ENCODE results near the gene NOD2. TPM values are rescaled to one million over a fixed set of nuclear protein-coding genes. Genes with fewer than 3 reads are reported as not detected.

NOD2 gene
- polyA plus RNA-seq, 1 donor = 1.4 TPM

DNA sequence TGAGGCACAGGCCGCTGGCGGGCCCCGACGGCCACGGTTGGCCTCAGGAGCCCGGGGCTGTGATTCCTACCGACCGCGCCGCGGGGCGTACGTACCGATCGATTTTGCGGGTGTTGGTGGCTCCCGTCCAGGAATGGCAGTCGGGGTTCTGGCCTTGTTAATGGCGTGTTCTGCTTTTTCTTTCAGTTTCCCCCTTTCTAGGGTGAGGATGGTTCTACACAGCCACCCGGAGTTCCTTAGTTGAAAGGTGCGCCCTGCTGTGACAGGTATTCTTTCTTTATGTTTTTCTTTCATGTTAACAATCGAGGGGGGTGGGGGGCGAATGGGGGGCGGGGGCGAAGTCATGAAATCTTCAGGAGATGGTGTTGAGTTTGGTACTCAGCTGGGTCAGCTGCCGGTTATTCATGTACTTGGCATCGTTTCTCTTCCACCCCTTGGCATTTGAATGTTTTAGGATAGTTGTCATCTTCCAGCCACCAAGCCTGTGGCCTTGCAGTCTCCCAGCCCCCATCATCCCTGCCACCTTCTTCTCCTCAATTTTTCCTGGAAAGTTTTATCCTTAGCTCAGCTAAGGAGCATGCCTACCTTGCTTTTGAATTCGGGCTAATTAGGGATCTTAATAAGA, 49.3 kb downstream of the NOD2 start:
- no peak for DNase-seq (ENCODE audit: low read depth)

- no peak for DNase-seq (ENCODE audit: low read depth)
Observed at GRCh38 chr16:50743581-50744225, 50.3 kb downstream of the NOD2 start.

- no peak for DNase-seq (ENCODE audit: low read depth)
Observed at GRCh38 chr16:50744881-50745280, 51.5 kb downstream of the NOD2 start.

GRCh38 chr16:50745940-50746339, 52.5 kb downstream of the NOD2 start:
- DNase-seq (ENCODE audit: low read depth) = no peak

DNA sequence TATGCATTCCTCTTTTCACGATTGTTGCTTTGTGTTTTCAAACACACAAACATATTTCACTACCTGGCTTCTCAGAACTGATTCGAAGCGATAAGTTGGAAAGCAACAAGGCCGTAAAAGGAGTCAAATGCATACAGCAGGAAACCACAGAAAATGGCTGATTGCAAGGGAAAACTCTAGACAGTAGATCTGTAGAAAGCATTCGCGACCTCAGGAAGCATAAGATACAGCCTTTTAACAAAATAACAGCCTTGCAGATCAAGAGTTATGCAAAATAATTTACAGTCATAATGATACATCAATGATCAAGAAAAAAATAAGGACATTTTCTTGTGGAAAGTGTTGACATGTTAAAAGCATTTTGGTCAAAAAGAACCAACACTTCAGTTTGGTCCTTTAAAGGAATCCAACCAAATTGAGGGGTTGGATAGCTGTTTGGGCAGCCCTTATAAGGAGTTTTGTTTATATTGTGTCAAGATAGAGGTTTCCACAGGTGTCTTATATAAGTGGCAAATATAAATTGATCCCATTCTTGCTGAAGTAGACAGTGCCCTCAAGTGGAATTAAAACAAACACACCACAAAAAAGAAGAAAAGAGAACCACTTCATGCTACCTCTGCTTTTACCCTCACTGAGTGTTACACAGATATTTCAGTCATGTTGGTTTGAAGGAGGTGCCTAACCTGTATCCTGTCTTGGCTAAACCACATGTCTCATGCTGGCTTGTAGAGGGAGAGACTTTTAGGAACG, 54.0 kb downstream of the NOD2 start:
- DNase-seq (ENCODE audit: low read depth) = no peak

DNA sequence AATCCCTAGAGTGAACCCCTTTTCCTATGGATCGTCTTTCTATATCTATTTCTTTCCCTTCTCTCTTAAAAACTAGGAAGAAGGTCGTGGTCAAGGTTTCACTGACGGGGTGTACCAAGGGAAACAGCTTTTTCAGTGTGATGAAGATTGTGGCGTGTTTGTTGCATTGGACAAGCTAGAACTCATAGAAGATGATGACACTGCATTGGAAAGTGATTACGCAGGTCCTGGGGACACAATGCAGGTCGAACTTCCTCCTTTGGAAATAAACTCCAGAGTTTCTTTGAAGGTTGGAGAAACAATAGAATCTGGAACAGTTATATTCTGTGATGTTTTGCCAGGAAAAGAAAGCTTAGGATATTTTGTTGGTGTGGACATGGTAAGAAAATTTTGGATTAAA, 58.1 kb downstream of the NOD2 start:
- no peak for DNase-seq (ENCODE audit: low read depth)

- DNase-seq (ENCODE audit: low read depth) = no peak
Observed at GRCh38 chr16:50752471-50753235, 59.2 kb downstream of the NOD2 start.

DNA sequence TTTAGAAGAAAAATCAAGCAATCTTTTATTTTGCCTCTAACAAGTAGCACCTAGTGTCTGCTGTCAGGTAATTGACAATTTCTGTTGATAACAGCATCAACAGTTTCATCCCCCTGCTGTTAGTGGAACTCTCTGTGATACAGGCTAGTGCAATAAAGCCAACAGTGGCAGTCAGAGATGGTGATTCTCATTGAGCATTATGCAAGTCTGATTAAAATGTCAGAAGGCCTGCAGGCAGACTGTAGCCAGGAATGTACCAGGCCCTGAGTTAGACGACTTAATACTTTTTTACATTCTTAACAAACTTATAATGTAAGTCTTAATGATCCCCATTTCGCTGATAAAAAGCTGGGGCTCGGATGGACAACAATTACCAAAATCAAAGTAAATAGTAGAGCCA, 63.1 kb downstream of the NOD2 start:
- no peak for DNase-seq (ENCODE audit: low read depth)

DNA sequence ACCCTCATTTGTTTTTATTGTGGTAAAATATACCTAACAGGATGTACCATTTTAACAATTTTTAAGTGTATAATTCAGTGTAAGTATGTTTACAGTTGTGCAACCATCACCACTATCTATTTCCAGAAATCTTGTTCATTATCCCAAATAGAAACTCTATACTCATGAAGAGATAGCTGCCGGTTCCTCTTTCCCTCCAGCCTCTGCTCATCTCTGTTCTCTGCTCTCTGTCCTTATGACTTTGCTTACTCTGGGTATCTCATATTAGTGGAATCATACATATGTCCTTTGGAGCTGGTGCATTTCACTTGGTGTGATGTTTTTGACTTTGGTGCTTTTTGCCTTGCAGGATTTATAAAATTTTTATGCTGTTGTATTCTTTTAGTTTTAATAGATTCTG, 67.9 kb downstream of the NOD2 start:
- DNase-seq (ENCODE audit: low read depth) = no peak

DNA sequence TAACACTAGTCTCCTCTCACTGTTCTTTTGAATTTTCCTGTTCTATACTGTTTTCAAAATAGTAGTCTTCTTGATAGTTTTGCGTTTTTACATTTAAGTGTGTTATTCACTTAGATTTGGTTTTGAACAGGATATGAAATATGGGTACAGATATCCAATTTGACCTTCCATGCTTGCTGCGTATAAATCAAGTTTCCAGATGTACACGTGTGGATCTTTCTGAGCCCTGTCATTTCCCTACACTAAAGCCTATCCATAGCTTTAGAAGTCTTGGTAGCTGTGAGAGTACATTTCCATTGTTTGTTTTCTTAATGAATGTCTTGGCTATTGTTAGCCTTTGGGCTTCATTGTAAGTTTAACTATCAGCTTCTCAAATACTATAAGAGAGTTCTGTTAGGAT, 68.8 kb downstream of the NOD2 start:
- no peak for DNase-seq (ENCODE audit: low read depth)

DNA sequence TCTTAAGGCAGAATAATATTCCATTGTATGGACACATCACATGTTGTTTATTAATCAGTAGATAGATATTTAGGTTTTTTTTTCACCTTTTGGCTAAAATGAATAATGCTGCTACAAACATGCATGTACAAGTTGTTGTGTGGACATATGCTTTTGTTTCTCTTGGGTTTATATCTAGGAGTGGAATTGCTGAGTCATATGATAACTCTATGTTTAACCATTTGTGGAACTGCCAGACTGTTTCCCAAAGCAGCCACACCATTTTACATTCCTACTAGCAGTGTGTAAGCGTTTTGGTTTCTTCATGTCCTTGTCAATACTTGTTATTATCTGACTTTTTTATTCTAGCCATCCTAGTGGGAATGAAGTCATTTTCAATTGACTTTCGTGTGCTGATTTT, 69.8 kb downstream of the NOD2 start:
- DNase-seq (ENCODE audit: low read depth) = no peak

DNA sequence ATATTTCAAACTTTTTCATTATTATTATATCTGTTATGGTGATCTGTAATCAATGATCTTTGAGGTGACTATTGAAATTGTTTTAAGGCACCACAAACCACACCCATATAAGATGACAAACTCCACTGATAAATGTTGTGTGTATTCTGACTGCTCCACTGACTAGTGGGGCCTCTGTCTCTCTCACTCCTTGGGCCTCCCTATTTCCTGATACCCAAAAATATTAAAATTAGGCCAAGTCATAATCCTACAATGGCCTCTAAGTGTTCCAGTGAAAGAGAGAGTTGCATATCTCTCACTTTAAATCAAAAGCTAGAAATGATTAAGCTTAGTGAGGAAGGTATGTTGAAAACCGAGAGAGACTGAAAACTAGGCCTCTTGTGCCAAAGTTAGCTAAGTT, 71.9 kb downstream of the NOD2 start:
- DNase-seq (ENCODE audit: low read depth) = no peak

GRCh38 chr16:50765861-50766260, 72.5 kb downstream of the NOD2 start:
- no peak for DNase-seq (ENCODE audit: low read depth)

DNA sequence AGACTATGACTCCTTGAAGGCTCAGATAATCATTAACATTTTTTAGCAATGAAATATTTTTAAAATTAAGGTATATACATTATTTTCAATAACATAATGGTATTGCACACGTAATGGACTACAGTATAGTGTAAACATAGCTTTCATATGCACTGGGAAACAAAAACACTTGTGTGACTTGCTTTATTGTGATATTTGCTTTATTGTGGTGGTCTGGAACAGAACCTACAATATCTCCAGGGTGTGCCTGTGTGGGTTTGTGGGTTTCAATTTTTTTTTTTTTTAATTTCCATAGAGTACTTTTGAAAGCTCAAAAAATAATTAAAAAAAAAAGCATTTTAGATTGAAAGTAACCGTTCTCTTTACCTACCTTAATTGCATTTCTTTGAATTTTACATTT, 73.8 kb downstream of the NOD2 start:
- no peak for DNase-seq (ENCODE audit: low read depth)

DNA sequence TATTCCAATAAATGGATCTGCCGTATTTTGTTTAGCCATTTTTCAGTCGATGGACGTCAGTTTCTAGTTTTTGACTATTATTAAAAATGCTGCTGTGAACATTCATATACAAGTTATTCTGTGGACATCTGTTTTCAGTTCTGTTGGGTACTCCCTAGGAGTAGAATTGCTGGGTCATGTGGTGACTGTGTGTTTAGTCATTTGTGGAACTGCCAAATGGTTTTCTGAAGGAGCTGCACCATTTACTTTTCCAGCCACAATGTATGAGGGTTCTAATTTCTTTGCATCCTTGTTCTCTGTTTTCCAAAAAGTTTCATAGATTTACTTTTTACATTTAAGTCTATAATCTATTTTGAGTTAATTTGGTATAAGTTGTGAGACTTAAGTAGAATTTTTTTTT, 78.0 kb downstream of the NOD2 start:
- DNase-seq (ENCODE audit: low read depth) = no peak

- DNase-seq (ENCODE audit: low read depth) = no peak
Observed at GRCh38 chr16:50774405-50774804, 81.0 kb downstream of the NOD2 start.

DNA sequence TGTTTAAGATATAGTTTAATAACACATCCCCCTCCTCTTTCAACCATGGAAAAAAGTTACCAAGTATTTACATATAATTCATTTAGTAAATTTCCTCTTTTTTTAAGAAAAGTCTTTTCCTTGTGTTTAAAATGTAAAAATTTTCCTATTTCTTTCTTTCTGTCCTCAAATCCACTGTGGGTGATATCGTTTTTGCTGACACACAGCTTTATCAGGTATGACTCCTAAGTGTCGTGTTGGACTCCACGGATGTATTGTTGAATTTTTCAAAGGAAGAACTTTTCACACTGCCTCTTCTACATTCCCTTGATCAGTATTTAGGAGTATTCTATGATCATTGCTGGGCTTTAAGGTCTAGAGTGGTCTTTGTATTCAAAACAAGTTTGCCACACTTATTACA, 81.6 kb downstream of the NOD2 start:
- no peak for DNase-seq (ENCODE audit: low read depth)

GRCh38 chr16:50776037-50776436, 82.6 kb downstream of the NOD2 start:
- no peak for DNase-seq (ENCODE audit: low read depth)

GRCh38 chr16:50778284-50779163, 85.1 kb downstream of the NOD2 start:
- no peak for DNase-seq (ENCODE audit: low read depth)

- no peak for DNase-seq (ENCODE audit: low read depth)
Observed at GRCh38 chr16:50781043-50781442, 87.6 kb downstream of the NOD2 start.

GRCh38 chr16:50781518-50781917, 88.1 kb downstream of the NOD2 start:
- DNase-seq (ENCODE audit: low read depth) = no peak

Measured in forelimb muscle (tissue), 1 donor.